GM12878 (cell line): ENCODE measurements around the gene B4GALT1. TPM values are rescaled to one million over a fixed set of nuclear protein-coding genes. Genes with fewer than 3 reads are reported as not detected.

ENCODE experiments used
- ATAC-seq: fragments of 200-7000 bp; cut with Tn5 transposase; 3 replicates; pipeline ENCODE4 v1.9.1; 2020; ENCODE audit warnings: mild to moderate bottlenecking, moderate library complexity
- BruUV-seq: library from RNA; stranded (reverse); fragments of 400-500 nt; replicated peaks from 2 replicates; lab custom pipeline; 2021; lab: Mats Ljungman, UMichigan
- CTCF ChIA-PET: fragments of 300-600 bp; sonication (Branson Sonifier 250); formaldehyde crosslinking; extraction: SDS; loops from one replicate; lab custom pipeline; 2021; ENCODE audit warnings: inconsistent platforms; lab: Yijun Ruan, JAX
- POLR2A ChIA-PET: fragments of 350-600 bp; formaldehyde crosslinking; extraction: SDS; loops from one replicate; lab custom pipeline; 2021; ENCODE audit warnings: inconsistent platforms; lab: Charles Lee
- RAD21 ChIA-PET: fragments of 300-600 bp; sonication (Branson Sonifier 250); formaldehyde crosslinking; loops from one replicate; lab custom pipeline; 2023; ENCODE audit warnings: antibody characterized with exemption; ENCODE audit not compliant: unreplicated experiment; lab: Charles Lee
- SMC1A ChIA-PET: fragments of 300-600 bp; sonication (Branson Sonifier 250); formaldehyde crosslinking; loops from one replicate; lab custom pipeline; 2023; ENCODE audit not compliant: unreplicated experiment, uncharacterized antibody; lab: Charles Lee
- DNase-seq: peaks from one replicate; pipeline ENCODE4 v3.0.0-alpha.2; 2011; ENCODE audit warnings: low read depth, low spot score
- FAIRE-seq: peaks from 3 replicates; lab custom pipeline; 2011; peaks lifted over from hg19 to GRCh38; lab: Jason Lieb, UNC
- H2AFZ ChIP-seq: 2 replicates; pipeline ENCODE4 v1.6.0; 2011; ENCODE audit warnings: low read depth, low read length, control low read depth; ENCODE audit not compliant: control insufficient read depth
- H3K27ac ChIP-seq: 2 replicates; pipeline ENCODE4 v1.5.1; 2011; ENCODE audit warnings: control low read depth; ENCODE audit not compliant: control insufficient read depth, insufficient read depth
- H3K27me3 ChIP-seq, 2 experiments: replicated peaks in 1 of 2; 2 replicates each; pipeline versions ENCODE4 v1.6.0 to v1.6.1; 2011; ENCODE audit warnings: low read length in 1 of 2; ENCODE audit not compliant: control insufficient read depth in 2 of 2, insufficient read depth in 2 of 2
- H3K36me3 ChIP-seq, 2 experiments: 2 replicates each; pipeline ENCODE4 v1.5.1; 2011; ENCODE audit warnings: low read length in 1 of 2; ENCODE audit not compliant: control insufficient read depth in 2 of 2, insufficient read depth in 2 of 2
- H3K4me1 ChIP-seq: 2 replicates; pipeline ENCODE4 v1.6.1; 2011; ENCODE audit warnings: mild to moderate bottlenecking, low read length, moderate library complexity, mixed read lengths; ENCODE audit not compliant: control insufficient read depth, insufficient read depth
- H3K4me2 ChIP-seq: 2 replicates; pipeline ENCODE4 v1.6.0; 2011; ENCODE audit warnings: control low read depth; ENCODE audit not compliant: control insufficient read depth, insufficient read depth
- H3K4me3 ChIP-seq: fragments of 200-600 bp; sonication (generic); 2 replicates; pipeline ENCODE4 v1.5.1; 2016
- H3K79me2 ChIP-seq: 2 replicates; pipeline ENCODE4 v1.6.0; 2011; ENCODE audit warnings: low read length; ENCODE audit not compliant: control insufficient read depth, insufficient read depth
- H3K9ac ChIP-seq: 2 replicates; pipeline ENCODE4 v1.8.0; 2011; ENCODE audit warnings: low read length, control low read depth, mixed read lengths; ENCODE audit not compliant: control insufficient read depth, insufficient read depth
- H3K9me3 ChIP-seq: replicated peaks from 3 replicates; pipeline ENCODE4 v1.5.1; 2011; ENCODE audit warnings: mild to moderate bottlenecking, low read length; ENCODE audit not compliant: control insufficient read depth, insufficient read depth
- H4K20me1 ChIP-seq: 2 replicates; pipeline ENCODE4 v1.6.0; 2011; ENCODE audit not compliant: control insufficient read depth, insufficient read depth
- JUNB ChIP-seq: IDR thresholded peaks from 2 replicates; pipeline ENCODE4 v1.6.1; 2016; ENCODE audit warnings: antibody characterized with exemption, mild to moderate bottlenecking
- NFYB ChIP-seq: IDR thresholded peaks from 2 replicates; pipeline ENCODE4 v1.6.1; 2011; ENCODE audit warnings: low read depth, mild to moderate bottlenecking, low read length, improper control_type of control experiment, moderate library complexity; ENCODE audit not compliant: insufficient read depth
- PAX5 ChIP-seq: IDR thresholded peaks from 2 replicates; pipeline ENCODE4 v1.6.1; 2011; ENCODE audit warnings: low read depth, low read length, borderline replicate concordance
- SIN3A ChIP-seq: IDR thresholded peaks from 2 replicates; pipeline ENCODE4 v1.6.1; 2012; ENCODE audit warnings: low read depth, low read length, improper control_type of control experiment
- WGBS: methylation state at CpG from one replicate; pipeline ENCODE4 v1.1.6; 2016; ENCODE audit warnings: low lambda C conversion rate; ENCODE audit not compliant: insufficient replicate concordance, insufficient coverage; ENCODE audit errors: missing lambda C conversion rate; 5-methylcytosine and 5-hydroxymethylcytosine counted together
- in situ Hi-C: fragments of 300-500 bp; cut with MboI; formaldehyde crosslinking; loops from 9 replicates; pipeline ENCODE4 v1.14.3; 2018; ENCODE audit warnings: mixed read lengths
- intact Hi-C: fragments of 100-400 bp; cut with micrococcal nuclease; formaldehyde crosslinking; loops from one replicate; pipeline ENCODE4 v1.14.2; 2022; ENCODE audit not compliant: unreplicated experiment
- polyA plus RNA-seq, 11 experiments: library from polyadenylated mRNA; depleted of rRNA in 4 of 11; unstranded in 6 of 11; stranded (reverse) in 5 of 11; fragments of >200 nt; fragmentation: Nextera tagmentation in 4 of 11; fragmentation: Illumina TruSeq in 1 of 11; extraction: Ambion mirVana in 4 of 11; extraction: Trizol in 1 of 11; gene quantifications; 1 replicate in 1 of 11; 2 replicates in 10 of 11; pipeline versions ENCODE4 v1.2.1 to v1.2.3, GENCODE V29; 2011 to 2016; ENCODE audit warnings: inconsistent platforms in 2 of 11, missing spikeins in 2 of 11, low read depth in 1 of 11
- total RNA-seq, 4 experiments: library from RNA; depleted of rRNA in 3 of 4; stranded (reverse); fragments of >200 nt in 3 of 4; fragmentation: Illumina TruSeq in 1 of 4; extraction: Trizol in 1 of 4; gene quantifications; 2 replicates each; pipeline versions ENCODE4 v1.2.1 to v1.2.3, GENCODE V29; 2013 to 2021
- TF ChIP-seq, protein P1 (sequence below): IDR thresholded peaks from 2 replicates; pipeline ENCODE4 v1.6.1; 2012; ENCODE audit warnings: mild to moderate bottlenecking, low read depth, low read length
- TF ChIP-seq, protein P2 (sequence below): IDR thresholded peaks from 2 replicates; pipeline ENCODE4 v1.6.1; 2012; ENCODE audit warnings: low read length, inconsistent platforms
- TF ChIP-seq, protein P3 (sequence below): fragments of 450-650 bp; IDR thresholded peaks from 2 replicates; pipeline ENCODE4 v1.6.1; 2017; ENCODE audit warnings: mild to moderate bottlenecking, moderate library complexity

The B4GALT1 gene
- total and polyA plus RNA-seq, 10 of the 15 experiments (the other 5 are each of a cell fraction or from before 2014, with no cell fraction given), result 12.7 to 79.0 (median 41.0) TPM

GRCh38 chr9:33102551-33103210 is 64.5 kb downstream of the B4GALT1 start:
- Histone ChIP-seq H2AFZ (no peak overlapping the region), H3K27ac (no peak overlapping the region), H3K4me1 (no peaks in the 10 kb centered on the region), H3K9ac (no peak overlapping the region), H3K36me3 (no peaks in the 10 kb centered on the region), H3K9me3 (no peaks in the 10 kb centered on the region), H3K79me2 (no peaks in the 10 kb centered on the region), H3K4me2 (no peak overlapping the region), H3K27me3 (no peaks in the 10 kb centered on the region), H4K20me1 (no peaks in the 10 kb centered on the region), H3K4me3 (no peak overlapping the region)
- ATAC-seq, result no peak
- RAD21 ChIA-PET, result interaction anchor here (1.2 kb wide), 1 partner anchor 123 kb away, joined by 3 read pairs; no protein-coding TSS in a partner anchor
- POLR2A ChIA-PET, result no interaction called here
- CTCF ChIA-PET, result interaction anchor here (1.2 kb wide), 1 partner anchor 50 kb away, joined by 3 read pairs; no protein-coding TSS in a partner anchor
- in situ Hi-C loops, result no loop called here
- intact Hi-C loops, result no loop called here
- WGBS, result 93% methylated on average over 13 of the region's 13 CpGs
- SMC1A ChIA-PET, result interaction anchor here (1.2 kb wide), 1 partner anchor 124 kb away, joined by 4 read pairs; no protein-coding TSS in a partner anchor
- FAIRE-seq, result no peak
- TF ChIP-seq NFYB, result no peak
- TF ChIP-seq, protein P1, sequence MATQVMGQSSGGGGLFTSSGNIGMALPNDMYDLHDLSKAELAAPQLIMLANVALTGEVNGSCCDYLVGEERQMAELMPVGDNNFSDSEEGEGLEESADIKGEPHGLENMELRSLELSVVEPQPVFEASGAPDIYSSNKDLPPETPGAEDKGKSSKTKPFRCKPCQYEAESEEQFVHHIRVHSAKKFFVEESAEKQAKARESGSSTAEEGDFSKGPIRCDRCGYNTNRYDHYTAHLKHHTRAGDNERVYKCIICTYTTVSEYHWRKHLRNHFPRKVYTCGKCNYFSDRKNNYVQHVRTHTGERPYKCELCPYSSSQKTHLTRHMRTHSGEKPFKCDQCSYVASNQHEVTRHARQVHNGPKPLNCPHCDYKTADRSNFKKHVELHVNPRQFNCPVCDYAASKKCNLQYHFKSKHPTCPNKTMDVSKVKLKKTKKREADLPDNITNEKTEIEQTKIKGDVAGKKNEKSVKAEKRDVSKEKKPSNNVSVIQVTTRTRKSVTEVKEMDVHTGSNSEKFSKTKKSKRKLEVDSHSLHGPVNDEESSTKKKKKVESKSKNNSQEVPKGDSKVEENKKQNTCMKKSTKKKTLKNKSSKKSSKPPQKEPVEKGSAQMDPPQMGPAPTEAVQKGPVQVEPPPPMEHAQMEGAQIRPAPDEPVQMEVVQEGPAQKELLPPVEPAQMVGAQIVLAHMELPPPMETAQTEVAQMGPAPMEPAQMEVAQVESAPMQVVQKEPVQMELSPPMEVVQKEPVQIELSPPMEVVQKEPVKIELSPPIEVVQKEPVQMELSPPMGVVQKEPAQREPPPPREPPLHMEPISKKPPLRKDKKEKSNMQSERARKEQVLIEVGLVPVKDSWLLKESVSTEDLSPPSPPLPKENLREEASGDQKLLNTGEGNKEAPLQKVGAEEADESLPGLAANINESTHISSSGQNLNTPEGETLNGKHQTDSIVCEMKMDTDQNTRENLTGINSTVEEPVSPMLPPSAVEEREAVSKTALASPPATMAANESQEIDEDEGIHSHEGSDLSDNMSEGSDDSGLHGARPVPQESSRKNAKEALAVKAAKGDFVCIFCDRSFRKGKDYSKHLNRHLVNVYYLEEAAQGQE, result no peak
- TF ChIP-seq PAX5, result peak; percentile 62; the same call in 1 of the 2 replicates
- no peak for TF ChIP-seq JUNB
- TF ChIP-seq SIN3A, result no peak
- TF ChIP-seq, protein P2, sequence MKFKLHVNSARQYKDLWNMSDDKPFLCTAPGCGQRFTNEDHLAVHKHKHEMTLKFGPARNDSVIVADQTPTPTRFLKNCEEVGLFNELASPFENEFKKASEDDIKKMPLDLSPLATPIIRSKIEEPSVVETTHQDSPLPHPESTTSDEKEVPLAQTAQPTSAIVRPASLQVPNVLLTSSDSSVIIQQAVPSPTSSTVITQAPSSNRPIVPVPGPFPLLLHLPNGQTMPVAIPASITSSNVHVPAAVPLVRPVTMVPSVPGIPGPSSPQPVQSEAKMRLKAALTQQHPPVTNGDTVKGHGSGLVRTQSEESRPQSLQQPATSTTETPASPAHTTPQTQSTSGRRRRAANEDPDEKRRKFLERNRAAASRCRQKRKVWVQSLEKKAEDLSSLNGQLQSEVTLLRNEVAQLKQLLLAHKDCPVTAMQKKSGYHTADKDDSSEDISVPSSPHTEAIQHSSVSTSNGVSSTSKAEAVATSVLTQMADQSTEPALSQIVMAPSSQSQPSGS, result no peak
- TF ChIP-seq, protein P3, sequence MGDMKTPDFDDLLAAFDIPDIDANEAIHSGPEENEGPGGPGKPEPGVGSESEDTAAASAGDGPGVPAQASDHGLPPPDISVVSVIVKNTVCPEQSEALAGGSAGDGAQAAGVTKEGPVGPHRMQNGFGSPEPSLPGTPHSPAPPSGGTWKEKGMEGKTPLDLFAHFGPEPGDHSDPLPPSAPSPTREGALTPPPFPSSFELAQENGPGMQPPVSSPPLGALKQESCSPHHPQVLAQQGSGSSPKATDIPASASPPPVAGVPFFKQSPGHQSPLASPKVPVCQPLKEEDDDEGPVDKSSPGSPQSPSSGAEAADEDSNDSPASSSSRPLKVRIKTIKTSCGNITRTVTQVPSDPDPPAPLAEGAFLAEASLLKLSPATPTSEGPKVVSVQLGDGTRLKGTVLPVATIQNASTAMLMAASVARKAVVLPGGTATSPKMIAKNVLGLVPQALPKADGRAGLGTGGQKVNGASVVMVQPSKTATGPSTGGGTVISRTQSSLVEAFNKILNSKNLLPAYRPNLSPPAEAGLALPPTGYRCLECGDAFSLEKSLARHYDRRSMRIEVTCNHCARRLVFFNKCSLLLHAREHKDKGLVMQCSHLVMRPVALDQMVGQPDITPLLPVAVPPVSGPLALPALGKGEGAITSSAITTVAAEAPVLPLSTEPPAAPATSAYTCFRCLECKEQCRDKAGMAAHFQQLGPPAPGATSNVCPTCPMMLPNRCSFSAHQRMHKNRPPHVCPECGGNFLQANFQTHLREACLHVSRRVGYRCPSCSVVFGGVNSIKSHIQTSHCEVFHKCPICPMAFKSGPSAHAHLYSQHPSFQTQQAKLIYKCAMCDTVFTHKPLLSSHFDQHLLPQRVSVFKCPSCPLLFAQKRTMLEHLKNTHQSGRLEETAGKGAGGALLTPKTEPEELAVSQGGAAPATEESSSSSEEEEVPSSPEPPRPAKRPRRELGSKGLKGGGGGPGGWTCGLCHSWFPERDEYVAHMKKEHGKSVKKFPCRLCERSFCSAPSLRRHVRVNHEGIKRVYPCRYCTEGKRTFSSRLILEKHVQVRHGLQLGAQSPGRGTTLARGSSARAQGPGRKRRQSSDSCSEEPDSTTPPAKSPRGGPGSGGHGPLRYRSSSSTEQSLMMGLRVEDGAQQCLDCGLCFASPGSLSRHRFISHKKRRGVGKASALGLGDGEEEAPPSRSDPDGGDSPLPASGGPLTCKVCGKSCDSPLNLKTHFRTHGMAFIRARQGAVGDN, result no peak
- BruUV-seq, result no TSS peak
- no peak for DNase-seq
